Caco-2 (cell line): Measurements from ENCODE around the gene SLC66A3. TPM values are rescaled to one million over a fixed set of nuclear protein-coding genes. Genes with fewer than 3 reads are reported as not detected.

ENCODE experiments used
- BruUV-seq: library from RNA; stranded (reverse); fragments of 400-500 nt; replicated peaks from 2 replicates; lab custom pipeline; 2021; lab: Mats Ljungman, UMichigan
- CTCF ChIA-PET: fragments of 300-600 bp; sonication (Branson Sonifier 250); formaldehyde crosslinking; loops from one replicate; lab custom pipeline; 2022; ENCODE audit warnings: antibody characterized with exemption; lab: Charles Lee
- POLR2A ChIA-PET: fragments of 300-600 bp; sonication (Branson Sonifier 250); formaldehyde crosslinking; loops from one replicate; lab custom pipeline; 2022; ENCODE audit warnings: antibody characterized with exemption; lab: Charles Lee
- DNase-seq, 2 experiments: peaks; one replicate each; pipeline versions ENCODE4 v3.0.0 to v3.0.0-alpha.2; 2020 to 2022
- H3K27me3 ChIP-seq: replicated peaks from 2 replicates; pipeline ENCODE4 v1.6.0; 2011; ENCODE audit warnings: low read length; ENCODE audit not compliant: control insufficient read depth, insufficient read depth
- H3K36me3 ChIP-seq: 2 replicates; pipeline ENCODE4 v1.5.1; 2011; ENCODE audit warnings: low read length; ENCODE audit not compliant: control insufficient read depth, insufficient read depth
- H3K4me1 ChIP-seq: fragments of 250-450 bp; sonication (Bioruptor Pico); 2 replicates; pipeline ENCODE4 v1.5.1; 2020; ENCODE audit warnings: mild to moderate bottlenecking
- H3K4me3 ChIP-seq: 2 replicates; pipeline ENCODE4 v1.5.1; 2011; ENCODE audit warnings: low read depth, mild to moderate bottlenecking, control low read depth, low read length
- H3K9me3 ChIP-seq: fragments of 250-450 bp; sonication (Bioruptor Pico); 2 replicates; pipeline ENCODE4 v1.5.1; 2020; ENCODE audit warnings: mild to moderate bottlenecking, moderate library complexity
- H3K27ac Mint-ChIP-seq: one replicate; pipeline ENCODE4 v1.8.0; 2022; ENCODE audit warnings: mixed read lengths; ENCODE audit not compliant: unreplicated experiment
- H3K27me3 Mint-ChIP-seq: one replicate; pipeline ENCODE4 v1.8.0; 2022; ENCODE audit warnings: mixed read lengths; ENCODE audit not compliant: insufficient read depth, unreplicated experiment
- H3K36me3 Mint-ChIP-seq: one replicate; pipeline ENCODE4 v1.8.0; 2022; ENCODE audit warnings: mild to moderate bottlenecking, mixed read lengths; ENCODE audit not compliant: insufficient read depth, unreplicated experiment
- H3K4me1 Mint-ChIP-seq: one replicate; pipeline ENCODE4 v1.8.0; 2022; ENCODE audit warnings: low read depth, mixed read lengths; ENCODE audit not compliant: unreplicated experiment
- H3K4me3 Mint-ChIP-seq: one replicate; pipeline ENCODE4 v1.8.0; 2022; ENCODE audit warnings: mild to moderate bottlenecking, moderate library complexity, mixed read lengths; ENCODE audit not compliant: unreplicated experiment
- H3K9me3 Mint-ChIP-seq: one replicate; pipeline ENCODE4 v1.8.0; 2022; ENCODE audit warnings: mixed read lengths; ENCODE audit not compliant: unreplicated experiment
- intact Hi-C: fragments of 100-400 bp; cut with micrococcal nuclease; formaldehyde crosslinking; loops from one replicate; pipeline ENCODE4 v1.10.0; 2022; ENCODE audit not compliant: unreplicated experiment
- total RNA-seq: library from RNA; stranded (reverse); gene quantifications from 2 replicates; pipeline ENCODE4 v1.2.3, GENCODE V29; 2022
- TF ChIP-seq, protein P1 (sequence below), 2 experiments: fragments of 200-600 bp in 1 of 2; IDR thresholded peaks; 1 replicate in 1 of 2; 2 replicates in 1 of 2; pipeline versions ENCODE4 v1.5.1 to v1.8.0; 2011 to 2022; ENCODE audit warnings: antibody characterized with exemption in 1 of 2, control low read depth in 1 of 2, inconsistent platforms in 1 of 2, low read depth in 1 of 2, low read length in 1 of 2, mild to moderate bottlenecking in 1 of 2, moderate library complexity in 1 of 2; ENCODE audit not compliant: insufficient read depth in 1 of 2, severe bottlenecking in 1 of 2, unreplicated experiment in 1 of 2

Gene SLC66A3
- total RNA-seq, 1 experiment from 2014 or later, result 12.1 TPM

DNA sequence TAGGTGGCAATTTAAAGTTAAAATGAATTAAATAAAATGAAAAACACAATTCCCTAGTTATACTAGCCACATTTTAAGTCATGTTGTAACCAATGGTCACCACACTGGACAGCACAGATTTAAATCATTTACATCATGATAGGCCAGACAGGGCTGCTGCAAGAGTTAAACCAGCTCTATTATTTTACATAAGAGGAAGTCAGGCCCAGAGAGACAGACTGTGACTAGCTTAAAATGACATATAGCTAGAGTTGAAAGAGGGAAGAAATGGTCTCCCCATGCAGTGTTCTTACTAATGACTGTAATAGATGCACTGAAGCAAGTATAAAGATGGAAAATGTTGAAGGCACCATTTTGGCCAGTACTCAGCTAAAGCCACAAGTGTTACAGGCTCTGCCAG lies 69.6 kb downstream of the SLC66A3 start:
- no peaks in the 10 kb centered on the region for H3K9me3 Mint-ChIP-seq
- DNase-seq, result no peak
- no peak overlapping the region for H3K27ac Mint-ChIP-seq
- ChIA-PET CTCF (no interaction called here), POLR2A (no interaction called here)
- peaks cover 51% of the 10 kb centered on the region for H3K36me3 Mint-ChIP-seq
- intact Hi-C loops, result loop anchor here (5.0 kb wide), 1 partner anchor 93 kb away; a partner anchor contains a TSS
- no TSS peak for BruUV-seq
- Histone ChIP-seq H3K4me3 (no peak overlapping the region), H3K9me3 (no peaks in the 10 kb centered on the region), H3K36me3 (no peaks in the 10 kb centered on the region), H3K4me1 (no peaks in the 10 kb centered on the region), H3K27me3 (no peaks in the 10 kb centered on the region)
- no peaks in the 10 kb centered on the region for H3K4me1 Mint-ChIP-seq
- TF ChIP-seq, protein P1, sequence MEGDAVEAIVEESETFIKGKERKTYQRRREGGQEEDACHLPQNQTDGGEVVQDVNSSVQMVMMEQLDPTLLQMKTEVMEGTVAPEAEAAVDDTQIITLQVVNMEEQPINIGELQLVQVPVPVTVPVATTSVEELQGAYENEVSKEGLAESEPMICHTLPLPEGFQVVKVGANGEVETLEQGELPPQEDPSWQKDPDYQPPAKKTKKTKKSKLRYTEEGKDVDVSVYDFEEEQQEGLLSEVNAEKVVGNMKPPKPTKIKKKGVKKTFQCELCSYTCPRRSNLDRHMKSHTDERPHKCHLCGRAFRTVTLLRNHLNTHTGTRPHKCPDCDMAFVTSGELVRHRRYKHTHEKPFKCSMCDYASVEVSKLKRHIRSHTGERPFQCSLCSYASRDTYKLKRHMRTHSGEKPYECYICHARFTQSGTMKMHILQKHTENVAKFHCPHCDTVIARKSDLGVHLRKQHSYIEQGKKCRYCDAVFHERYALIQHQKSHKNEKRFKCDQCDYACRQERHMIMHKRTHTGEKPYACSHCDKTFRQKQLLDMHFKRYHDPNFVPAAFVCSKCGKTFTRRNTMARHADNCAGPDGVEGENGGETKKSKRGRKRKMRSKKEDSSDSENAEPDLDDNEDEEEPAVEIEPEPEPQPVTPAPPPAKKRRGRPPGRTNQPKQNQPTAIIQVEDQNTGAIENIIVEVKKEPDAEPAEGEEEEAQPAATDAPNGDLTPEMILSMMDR (IDR thresholded peaks at IDR 0.05; ENCODE audit: insufficient read depth in 1 of 2, low read depth in 1 of 2, low read length in 1 of 2, severe bottlenecking in 1 of 2, unreplicated experiment in 1 of 2), result no peak
- H3K27me3 Mint-ChIP-seq, result no peaks in the 10 kb centered on the region
- no peak overlapping the region for H3K4me3 Mint-ChIP-seq

DNA sequence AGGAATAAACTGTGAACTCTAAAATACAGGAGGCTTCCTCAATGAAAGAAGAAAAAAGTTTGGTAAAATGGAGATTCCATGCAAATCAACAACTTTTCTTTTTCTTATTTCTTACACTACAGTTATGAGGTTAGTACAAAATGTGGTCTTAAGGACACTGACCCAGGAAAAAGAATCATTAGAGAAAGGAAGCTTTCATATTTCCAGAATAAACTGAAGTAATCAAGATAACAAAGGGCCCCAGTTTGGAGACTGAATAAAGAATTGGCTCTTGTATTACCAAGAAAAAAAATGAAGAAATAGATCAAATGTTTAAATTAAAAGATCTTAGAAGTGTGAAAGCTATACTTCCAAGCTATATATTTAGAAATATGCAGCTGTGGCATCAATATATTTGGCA lies 72.3 kb downstream of the SLC66A3 start:
- DNase-seq, result no peak
- Mint-ChIP-seq H3K4me3 (no peak overlapping the region), H3K4me1 (no peaks in the 10 kb centered on the region), H3K27me3 (no peaks in the 10 kb centered on the region), H3K36me3 (peaks cover 47% of the 10 kb centered on the region), H3K27ac (no peak overlapping the region), H3K9me3 (no peaks in the 10 kb centered on the region)
- H3K4me3 ChIP-seq, result no peak overlapping the region
- TF ChIP-seq, protein P1 (IDR thresholded peaks at IDR 0.05; ENCODE audit: insufficient read depth in 1 of 2, low read depth in 1 of 2, low read length in 1 of 2, severe bottlenecking in 1 of 2, unreplicated experiment in 1 of 2), result no peak
- BruUV-seq, result no TSS peak
- no peaks in the 10 kb centered on the region for H3K9me3 ChIP-seq
- CTCF ChIA-PET, result no interaction called here
- POLR2A ChIA-PET, result no interaction called here
- intact Hi-C loops, result loop anchor here (5.0 kb wide), 1 partner anchor 95 kb away; a partner anchor contains a TSS
- no peaks in the 10 kb centered on the region for H3K27me3 ChIP-seq
- H3K4me1 ChIP-seq, result no peaks in the 10 kb centered on the region
- no peaks in the 10 kb centered on the region for H3K36me3 ChIP-seq

Other genes starting within 250 kb of the SLC66A3 start
- gene KCNF1, start 243.5 kb upstream of the SLC66A3 start, total RNA-seq, result 0.28 and 0.29 TPM in 2 replicates
- 61.6 and 64.4 TPM in 2 replicates for gene ROCK2, start 189.2 kb downstream of the SLC66A3 start, total RNA-seq